Amniotic epithelial cell (primary cell): ENCODE results near the gene TRUB2.

ENCODE experiments used
- DNase-seq: peaks from one replicate; pipeline ENCODE4 v3.0.0-alpha.2; 2010; ENCODE audit warnings: low read depth

Gene TRUB2

DNA sequence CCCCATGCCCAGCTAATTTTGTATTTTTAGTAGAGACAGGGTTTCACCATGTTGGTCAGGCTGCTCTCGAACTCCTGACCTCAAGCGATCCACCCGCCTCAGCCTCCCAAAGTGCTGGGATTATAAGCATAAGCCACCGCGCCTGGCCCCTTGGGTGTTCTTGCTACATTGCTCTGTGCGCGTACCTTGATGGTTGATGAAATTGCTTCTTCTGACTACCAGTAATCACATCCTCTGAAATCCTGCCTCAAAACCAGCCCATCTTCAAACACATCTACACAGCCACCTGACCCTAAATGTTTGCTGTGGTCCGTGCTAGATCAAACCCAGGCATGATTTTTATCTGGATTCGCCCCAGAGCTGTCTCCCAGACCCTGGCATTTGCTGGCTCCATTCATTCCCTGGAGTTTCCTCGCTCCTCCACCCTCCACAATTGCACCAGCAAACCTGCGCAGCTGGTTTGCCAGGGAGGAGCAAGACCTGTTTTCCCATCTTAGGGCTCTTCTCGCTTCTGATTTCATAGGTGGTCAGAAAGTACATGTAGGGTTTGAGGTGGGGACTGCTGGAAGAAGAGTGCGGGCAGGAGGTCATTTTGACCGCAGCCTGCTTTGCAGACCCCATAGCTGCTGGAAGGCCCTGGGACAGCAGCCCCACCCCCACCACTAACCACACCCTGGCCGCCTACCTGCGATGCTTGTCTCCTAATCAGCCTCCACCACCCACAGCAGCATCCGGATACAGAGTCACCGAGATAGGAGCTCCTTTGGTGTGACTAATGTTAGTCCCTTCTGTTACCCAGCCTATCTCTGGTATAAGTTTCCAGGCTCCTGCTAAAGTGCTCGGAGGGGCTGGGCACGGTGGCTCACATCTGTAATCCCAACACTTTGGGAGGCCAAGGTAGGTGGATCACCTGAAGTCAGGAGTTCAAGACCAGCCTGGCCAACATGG, 23.4 kb downstream of the TRUB2 start:
- no peak for DNase-seq

DNA sequence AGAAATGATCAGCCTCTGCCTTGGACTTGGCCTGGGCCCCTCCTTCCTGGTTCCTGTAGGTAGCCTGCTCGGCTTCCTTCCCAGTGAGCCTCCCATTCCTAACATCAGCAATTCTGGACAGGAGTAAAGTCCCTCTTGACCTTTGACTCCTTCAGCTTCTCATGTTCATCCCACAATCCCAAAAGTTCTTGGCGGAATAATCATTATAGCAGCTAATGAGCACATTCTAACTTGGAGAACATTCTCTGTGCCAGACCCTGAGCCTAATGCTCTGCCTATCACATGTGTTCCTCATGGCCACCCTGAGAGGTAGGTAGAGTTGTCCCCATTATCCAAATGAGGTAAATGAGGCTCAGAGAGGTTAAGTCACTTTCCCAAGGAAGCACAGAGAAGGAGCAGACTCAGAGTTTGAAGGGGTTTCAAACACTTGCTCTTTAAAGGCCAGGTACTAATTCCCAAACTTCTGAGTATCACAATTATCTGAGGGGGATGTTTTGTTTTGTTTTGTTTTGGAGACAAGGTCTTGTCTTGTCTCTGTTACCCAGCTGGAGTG, 24.9 kb downstream of the TRUB2 start:
- no peak for DNase-seq

DNA sequence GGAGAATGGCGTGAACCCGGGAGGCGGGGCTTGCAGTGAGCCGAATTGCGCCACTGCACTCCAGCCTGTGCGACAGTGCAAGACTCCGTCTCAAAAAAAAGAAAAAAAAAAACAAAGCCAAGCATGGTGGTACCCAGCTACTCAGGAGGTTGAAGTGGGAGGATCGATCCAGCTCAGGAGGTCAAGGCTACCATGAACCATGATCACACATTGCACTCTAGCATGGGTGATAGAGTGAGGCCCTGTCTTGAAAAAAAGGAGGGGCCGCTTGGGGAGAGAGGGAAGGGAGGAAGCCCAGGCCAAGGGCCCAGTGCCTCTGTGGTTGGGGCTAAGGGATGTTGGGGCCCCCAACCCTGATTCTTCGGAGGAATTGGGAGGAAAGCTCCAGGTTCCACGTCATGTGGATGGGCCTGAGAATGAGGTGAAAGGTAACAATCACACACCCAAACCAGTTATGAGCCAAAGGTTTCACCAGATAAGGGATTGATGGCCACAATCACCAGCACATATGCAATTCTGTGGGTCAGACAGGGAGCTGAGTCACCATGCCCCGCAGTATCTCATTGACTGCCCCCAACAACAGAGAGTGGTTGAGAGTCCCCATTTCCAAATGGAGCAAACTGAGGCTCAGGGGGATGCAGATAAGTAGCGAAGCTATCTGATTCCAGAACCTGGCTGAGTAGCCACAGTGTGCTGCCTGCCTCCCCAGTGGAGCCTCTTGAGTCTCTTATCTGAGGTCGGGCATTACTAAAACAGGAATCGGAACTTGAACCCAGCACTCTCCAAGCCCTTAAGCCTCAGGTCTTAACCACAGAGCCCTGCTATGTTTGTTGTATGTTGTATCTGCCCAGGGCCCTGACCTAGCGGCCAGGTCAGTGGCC, 25.7 kb downstream of the TRUB2 start:
- DNase-seq: peak; percentile 60

DNA sequence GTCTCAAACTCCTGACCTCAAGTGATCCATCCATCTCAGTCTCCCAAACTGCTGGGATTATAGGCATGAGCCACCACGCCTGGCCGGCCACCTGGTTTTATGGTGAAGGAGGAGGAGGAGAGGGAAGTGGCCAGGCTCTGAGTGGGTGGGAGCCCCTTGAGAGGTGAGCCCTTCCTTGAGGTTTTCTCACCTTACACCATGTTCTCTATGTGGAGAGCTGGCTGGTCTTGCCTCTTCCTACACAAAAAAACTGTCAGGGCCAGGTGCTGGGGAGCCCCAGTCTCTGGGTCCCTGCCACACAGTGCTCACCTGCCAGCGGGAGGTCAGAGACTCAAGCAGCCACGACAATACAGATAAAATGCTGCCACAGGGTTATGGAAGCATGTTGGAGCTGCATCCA, 28.1 kb downstream of the TRUB2 start:
- DNase-seq: no peak

DNA sequence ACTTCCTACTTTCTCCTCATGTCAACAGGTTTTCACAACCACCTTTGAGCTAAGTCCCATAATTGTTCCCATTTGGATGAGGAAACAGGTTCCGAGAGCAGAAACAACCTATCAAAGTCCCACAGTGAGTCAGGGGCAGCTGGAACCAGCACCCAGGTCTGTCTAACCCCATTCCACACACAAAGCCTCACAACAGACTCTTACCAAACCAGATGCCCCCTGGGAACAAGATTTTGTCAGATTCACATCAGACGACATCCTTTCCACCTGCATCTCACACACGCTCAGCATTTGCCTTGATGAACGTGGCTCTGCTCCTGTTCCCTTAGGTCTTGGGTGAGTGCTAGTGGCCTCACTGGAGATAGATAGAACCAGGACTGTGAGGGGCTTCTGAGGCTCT, 29.2 kb downstream of the TRUB2 start:
- no peak for DNase-seq

DNA sequence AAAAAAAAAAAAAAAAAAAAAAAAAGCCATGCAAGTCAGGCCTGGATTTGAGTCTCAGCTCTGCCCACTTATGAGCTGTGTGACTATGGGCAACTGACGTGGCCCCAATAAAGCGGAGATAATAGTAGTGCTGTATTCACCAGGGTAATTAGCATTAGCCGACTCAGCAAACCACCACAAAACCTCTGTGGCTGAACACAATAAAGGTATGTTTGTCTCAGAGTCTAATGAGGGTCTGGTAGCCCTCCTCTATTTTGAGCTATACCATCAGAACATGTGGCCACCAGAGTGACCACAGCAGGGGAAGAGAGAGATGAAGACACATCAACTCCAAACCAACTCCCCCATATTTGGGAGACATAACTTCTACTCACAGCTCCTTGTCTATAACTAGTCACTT, 30.2 kb downstream of the TRUB2 start:
- no peak for DNase-seq

DNA sequence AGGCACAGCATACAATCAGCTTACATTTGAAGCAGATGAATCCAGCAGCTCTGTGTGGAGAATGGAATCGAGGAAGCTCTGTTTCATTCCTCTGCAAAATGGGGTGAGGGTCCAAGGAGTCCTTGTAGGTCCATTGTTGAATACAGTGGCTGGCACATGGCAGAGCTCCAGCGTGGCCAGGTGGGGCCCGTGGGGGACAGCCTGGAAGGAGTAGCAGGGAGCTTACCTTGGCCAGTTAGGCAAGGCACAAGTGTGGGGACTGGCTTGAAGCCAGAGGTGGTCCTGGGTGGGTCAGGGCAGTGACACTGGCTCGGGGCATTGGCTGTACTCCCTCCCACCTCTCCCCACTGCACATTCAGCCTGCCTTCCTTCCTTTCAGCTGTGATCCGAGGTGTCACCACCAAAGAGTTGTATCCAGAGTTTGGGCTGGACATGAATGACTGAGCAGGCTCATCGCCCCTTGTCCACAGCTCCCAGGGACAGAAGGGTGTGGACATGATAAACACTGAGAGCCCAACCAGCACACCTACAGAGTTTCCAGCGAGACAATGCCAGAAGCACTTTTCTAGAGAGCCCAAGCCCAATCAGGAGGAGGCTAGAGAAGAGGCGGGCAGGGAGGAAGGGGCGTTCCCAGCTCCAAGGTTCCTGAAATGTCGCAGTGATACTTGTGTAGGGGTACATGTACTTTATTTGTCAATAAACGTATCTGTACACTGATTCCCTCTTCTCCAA, 33.8 kb downstream of the TRUB2 start:
- no peak for DNase-seq

DNA sequence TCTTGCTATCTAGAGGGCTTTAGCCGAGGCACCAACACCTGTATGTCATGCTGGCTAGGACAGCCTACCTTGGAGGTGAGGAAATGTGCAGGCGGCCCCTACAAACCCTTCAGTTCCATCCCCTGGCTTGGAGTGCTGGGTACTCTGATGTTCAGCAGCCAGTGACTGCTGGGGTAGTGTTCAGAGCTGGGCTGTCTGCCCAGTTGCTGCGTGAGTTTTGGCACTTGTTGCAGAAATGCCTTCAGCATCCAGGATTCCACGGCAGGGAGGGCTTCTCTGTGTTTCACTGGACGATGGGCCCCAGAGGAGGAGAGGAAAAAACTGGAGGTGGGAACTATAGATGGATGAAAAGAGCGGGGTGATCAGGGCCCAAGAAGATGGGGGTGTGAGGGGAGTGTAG, 35.8 kb downstream of the TRUB2 start:
- DNase-seq: no peak

DNA sequence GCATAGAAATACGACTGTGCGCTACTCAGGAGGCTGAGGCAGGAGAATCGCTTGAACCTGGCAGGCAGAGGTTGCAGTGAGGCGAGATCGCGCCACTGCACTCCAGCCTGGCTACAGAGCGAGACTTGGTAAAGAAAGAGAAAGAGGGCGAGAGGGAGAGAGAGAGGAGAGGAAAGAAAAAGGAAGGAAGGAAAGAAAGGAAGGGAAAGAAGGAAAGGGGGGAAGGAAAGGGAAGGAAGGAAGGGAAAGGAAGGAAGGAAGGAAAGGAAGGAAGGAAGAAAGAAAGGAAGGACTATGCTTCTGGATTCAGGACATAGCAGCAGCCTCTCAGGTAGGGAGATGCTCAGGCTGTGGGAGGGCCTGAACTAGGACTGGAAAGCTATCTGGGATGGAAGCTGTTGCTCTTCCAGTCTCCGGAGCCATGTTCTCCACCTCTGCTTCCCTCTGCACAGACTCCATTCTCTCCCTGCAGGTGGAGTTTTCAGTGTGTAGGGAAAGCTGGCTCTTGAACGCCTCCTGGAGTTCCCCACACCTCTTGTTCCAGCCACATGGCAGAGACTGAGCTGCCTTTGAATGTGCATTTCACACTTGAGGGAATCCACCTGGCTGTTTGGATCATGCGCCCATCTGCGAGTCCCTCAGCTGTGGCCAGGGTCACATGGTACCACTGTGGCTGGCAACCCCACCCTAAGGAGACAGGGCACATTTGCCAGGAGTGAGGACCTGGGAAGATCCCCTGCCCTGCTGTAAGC, 37.0 kb downstream of the TRUB2 start:
- DNase-seq: no peak

DNA sequence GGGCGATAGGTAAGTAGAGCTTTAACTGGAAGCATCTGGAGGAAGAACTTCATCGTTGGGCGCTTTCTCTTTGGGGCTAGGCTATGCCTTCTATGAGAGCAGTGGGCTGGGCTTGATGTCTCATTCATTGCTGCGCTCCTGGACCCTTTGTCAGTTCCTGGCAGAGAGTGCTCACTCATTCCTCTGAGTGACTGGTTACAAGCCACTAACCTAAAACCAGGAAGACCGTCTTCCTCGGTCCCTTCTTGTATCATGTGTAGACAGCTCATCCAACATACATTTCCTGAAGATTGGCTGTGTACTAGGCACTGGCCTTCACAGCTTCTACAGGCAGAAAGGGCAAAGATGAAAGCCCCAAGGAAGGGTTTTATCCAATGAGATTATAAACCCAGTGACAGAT, 39.7 kb downstream of the TRUB2 start:
- peak; percentile 52 for DNase-seq

DNA sequence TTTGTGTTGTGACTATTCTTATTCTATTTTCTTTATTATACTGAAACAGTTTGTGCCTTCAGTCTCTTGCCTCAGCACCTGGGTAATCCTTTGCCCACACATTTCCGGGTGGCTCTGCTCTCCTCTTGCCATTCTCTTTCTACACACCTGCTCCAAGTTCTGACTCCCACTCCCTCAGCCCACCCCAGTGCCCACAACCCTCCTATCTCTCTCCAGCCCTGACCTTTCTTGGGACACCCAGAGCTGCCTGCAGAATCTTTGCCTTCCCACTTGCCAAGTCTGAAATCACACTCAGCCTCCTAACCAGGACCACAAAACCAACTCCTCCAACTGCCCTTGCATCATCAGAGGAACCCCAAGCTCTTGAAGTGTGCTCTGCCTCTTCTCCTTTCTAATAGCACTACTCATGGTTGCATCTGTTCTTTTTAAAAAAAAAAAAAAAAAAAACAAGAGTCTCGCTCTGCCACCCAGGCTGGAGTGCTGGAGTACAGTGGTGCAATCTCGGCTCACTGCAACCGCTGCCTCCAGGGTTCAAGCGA, 42.1 kb downstream of the TRUB2 start:
- peak; percentile 91 for DNase-seq

DNA sequence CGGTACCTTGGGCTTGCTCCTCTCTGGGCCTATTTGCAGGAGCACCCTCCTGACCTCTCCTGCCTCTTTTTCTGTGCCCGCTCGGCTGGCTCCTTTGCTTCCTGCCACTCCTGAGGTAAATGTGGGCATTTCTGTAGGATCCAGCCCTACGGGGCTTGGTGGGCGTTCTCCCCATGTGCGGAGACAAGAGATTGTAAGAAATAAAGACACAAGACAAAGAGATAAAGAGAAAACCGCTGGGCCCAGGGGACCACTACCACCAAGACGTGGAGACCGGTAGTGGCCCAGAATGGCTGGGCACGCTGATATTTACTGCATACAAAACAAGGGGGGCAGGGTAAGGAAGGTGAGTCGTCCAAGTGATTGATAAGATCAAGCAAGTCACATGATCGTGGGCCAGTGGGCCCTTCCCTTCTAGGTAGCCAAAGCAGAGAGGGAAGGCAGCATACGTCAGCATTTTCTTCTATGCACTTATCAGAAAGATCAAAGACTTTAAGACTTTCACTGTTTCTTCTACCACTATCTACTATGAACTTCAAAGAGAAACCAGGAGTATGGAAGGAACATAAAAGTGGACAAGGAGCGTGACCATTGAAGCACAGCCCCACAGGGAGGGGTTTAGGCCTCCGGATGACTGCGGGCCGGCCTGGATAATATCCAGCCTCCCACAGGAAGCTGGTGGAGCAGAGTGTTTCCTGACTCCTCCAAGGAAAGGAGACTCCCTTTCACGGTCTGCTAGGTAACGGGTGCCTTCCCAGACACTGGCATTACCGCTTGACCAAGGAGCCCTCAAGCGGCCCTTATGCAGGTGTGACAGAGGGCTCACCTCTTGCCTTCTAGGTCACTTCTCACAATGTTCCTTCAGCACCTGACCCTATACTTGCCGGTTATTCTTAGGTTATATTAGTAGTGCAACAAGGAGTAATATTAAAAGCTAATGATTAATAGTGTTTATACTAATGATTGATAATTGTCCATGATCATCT, 42.9 kb downstream of the TRUB2 start:
- DNase-seq: peak; percentile 69

DNA sequence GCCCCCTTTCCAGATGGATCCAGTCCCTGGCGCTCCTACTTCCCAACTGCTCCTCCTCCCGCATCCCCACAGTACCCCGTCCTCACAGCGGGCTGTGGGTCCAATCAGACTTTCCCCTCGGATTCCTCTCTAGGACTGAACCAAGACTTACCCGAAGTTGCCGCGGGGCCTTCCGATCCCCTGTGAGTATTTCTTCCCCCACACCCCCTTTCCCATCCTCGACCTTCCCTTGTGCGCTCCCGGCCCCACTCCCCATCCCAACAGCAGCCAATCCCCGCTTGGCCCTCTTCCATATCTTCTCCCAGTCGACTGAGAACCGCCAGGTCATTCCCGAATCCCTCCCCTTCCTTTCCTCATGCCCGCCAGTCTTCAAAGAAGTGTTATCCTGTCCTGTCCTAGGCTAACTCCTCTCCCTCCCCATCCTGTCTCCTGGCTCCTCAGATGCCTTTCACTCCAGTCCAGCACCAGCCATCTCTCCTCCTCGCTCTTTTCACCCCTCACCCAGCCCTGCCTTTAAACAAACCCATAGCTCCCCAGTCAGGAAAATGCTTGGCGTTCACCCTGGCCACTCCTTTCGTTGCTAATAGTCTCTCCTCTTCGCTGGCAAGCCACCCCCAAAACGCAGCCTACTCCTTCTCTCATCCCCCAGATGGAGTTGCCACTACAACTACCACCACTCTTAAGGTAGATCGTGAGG, 45.5 kb downstream of the TRUB2 start:
- DNase-seq: peak; percentile 38

DNA sequence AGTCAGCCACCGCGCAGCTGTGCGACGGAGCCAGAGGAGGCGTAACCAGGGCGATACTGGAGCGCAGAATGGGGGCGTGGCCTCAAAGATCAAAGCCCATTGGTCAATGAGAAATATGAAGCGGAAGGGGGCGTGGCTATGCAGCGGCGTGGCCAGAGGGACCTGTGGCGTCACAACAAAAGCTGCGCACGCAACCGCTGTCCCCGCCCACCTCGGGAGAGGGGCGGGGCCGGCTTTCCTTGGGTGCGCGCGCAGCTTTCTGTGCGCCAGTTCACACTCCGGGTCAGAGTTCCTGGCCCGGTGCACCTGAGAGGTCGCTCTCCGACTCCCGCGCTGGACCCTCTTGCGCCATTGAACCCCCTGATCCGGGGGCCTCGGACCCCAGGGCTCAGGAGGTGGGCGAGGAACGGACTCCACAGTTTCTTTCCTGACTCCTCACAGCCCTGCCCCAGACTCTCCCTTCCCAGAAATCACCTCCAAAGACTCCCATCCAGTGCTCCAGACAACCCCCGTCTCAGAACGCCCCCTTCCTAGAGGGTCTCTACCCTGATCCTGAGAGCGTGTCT, 46.2 kb downstream of the TRUB2 start, which contains the start of gene SWI5:
Gene SWI5, plus strand, starts transcription at position 269 of the 566 bp plus-strand sequence.
- DNase-seq: peak; percentile 97

DNA sequence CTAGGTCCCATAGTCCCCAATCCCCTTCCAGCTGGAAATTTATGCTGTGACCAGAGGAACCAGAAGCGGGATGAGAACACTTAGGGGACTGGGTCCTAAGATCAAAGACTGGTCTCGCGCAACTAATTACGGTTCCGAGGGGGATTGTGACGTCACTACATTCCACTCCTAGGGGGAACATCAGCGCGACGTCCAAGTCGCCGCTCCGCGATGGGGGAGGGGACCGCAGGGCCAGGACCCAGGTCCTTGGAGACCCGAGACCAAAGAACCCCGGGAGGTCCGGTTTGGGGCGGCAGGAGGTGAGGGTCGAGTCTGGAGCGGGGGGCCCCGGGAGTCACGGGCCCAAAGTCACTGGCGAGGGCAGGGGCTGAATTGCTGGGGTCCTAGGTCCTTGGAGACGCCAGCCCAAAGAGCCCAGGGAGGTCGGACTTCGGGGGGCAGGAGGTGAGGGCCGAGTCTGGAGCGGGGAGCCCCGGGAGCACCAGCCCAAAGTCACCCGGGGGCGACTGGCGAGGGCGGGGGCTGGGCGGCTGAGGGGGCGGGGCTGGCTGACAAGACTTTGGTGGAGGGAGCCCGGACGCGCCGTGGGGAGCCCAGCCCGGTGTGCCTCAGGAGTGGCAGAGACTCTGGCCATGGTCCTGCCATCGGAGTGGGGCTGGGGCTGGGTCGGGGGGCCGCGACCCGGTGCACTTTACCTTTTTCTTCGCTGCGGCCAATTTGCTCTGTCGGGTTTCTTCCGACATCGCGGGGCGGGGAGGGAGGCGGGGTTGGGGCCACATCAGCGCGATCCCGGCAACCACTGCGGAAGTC, 46.8 kb downstream of the TRUB2 start, which contains the start of gene GOLGA2:
Gene GOLGA2, minus strand, starts transcription at position 810 of the 810 bp plus-strand sequence. Its CDS starts 31 bp downstream, at position 779.
- peak; percentile 22 for DNase-seq

DNA sequence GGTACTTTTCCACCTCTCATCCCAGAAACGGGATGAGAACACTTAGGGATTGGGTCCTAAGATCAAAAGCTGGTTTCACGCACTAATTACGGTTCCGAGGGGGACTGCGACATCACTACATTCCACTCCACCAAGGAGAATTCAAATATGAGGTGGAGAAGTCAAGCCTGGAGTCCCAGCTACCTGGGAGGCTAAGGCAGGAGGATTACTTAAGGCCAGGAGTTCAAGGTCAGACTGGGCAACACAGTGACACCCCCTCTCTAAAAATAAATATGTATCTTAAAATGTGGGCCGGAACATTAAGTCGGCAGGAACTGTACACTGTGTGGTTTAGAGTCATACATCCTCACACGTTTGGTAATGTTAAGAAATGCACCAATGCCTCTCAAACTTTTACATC, 48.0 kb downstream of the TRUB2 start:
- DNase-seq: no peak

DNA sequence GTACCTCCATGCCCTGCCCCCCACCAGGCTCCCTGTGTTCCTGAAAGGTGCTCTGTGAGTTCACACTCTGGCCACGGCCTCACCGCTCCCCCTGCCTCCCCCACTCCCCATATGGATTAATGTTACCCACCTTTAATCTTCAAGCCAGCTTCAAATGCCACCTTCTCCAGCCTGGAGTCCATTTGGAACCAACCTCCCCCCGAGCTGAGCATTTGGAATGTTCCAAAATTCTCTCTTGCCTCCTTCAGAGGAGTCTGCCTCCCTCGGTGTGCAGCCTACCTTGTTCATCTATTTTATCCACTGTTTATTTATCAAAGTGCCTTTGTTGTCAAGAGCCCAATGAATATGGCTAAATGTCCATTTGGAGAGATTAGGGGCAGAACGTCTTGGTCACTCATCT, 50.7 kb downstream of the TRUB2 start:
- DNase-seq: no peak

DNA sequence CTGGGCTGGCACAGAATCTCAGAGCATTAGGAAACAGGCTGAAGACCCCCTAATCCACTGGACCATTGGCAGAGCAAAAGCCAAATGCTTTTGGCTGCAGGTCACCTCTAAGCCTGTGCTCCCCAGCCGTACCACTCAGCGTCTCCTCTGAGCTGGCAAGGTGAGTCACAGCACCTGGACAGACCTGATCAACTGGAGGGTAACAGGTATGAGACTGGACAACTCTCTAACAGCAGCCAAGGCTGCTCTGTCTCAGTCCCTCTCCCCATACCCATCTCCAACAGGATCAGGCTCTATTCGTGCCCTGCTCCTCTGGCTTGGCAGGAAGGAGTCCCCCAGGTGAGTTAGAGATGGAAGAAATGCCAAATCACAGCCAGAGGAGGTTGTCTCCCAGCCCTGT, 51.1 kb downstream of the TRUB2 start:
- no peak for DNase-seq
